ENCODE measurements around the gene LCLAT1.
"Not testable (repeated sequence)": the region's sequence is repeated elsewhere in the genome, so short reads cannot be mapped to it uniquely, and the experiment has no call there.

The LCLAT1 gene

DNA sequence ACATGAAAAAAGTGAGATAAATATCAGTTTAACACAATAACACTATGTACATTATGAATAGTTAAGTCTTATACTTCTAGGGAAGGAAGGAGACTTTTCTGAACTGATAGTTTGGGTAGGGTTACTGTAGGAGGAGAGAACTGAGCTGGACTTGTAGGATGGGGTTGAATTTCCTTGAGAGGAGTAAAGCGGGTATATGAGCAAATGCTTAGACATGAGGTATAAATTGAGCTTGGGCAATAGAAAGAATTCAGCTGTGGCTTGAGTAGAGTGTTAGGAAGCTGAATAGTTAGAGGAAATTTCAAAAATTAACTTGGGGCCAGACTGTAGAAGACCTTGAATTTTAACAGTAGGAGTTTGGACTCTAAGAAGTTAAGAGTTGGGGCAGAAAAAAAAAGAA lies 45.1 kb downstream of the LCLAT1 start:
- no peak for DNase-seq

DNA sequence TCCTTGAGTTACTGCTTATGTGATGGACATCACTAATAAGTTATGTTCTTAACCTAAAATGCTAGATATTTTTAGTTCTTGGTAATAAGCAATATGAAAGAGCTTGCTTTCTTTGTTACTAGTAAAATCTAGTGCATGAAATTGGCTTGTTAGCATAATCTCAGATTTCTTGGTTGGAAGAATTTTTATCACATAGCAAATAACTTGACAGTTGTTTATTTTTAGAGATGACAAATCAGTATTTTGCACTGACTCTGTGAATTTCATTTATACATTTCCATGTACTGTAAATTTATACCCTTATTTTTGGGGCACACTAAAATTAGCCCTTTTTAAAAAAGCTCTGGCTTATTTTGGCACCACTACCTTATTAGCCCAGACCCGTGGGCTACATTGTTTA lies 45.6 kb downstream of the LCLAT1 start:
- DNase-seq: no peak

DNA sequence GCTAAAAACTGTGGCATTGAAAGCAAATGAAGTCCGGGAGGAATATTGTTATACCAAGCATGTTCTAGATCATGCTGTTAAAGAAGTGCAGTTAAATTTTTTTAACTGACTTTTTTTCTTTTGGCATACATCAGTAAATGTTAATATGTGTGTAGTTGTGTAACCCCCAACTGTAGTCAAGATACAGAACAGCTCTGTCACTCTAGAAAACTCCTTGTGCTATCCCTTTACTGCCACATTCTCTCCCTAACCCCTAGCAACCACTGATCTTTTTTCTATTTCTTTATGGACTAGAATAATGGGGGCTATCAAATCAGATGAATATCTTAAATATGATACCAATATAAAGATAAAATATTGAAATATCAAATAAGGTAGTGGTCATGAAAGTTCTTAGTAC lies 46.4 kb downstream of the LCLAT1 start:
- DNase-seq: no peak

DNA sequence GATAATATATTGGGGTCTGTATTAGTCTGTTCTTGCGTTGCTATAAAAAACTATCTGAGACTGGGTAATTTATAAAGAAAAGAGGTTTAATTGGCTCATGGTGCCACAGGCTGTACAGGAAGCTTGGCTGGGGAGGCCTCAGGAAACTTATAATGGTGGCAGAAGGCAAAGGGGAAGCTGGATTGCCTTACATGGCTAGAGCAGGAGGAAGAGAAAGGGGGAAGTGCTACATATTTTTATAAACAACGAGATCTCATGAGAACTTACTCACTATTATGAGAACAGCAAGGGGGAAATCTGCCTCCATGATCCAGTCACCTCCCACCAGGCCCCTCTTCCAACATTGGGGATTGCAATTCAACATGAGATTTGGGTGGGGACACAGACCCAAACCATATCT lies 48.9 kb downstream of the LCLAT1 start:
- peak; percentile 19 for DNase-seq

DNA sequence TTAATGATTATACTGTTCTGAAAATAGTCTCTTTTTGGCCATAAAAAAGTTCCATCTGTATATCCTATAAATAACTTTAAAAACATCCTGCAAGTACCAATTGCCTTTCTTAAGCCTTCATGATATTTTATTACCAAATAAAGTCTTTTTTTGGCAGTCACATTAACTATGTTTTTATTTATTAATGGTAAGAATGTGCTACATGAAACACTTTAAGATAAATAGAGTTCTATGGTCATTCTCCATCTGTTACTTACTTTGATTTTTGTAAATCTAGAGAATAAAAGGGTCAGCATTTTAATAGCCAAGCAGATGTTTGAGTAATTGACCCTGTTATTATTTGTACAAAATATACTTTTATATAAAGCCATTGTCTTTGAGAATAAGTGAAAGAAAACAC lies 52.6 kb downstream of the LCLAT1 start:
- no peak for DNase-seq

DNA sequence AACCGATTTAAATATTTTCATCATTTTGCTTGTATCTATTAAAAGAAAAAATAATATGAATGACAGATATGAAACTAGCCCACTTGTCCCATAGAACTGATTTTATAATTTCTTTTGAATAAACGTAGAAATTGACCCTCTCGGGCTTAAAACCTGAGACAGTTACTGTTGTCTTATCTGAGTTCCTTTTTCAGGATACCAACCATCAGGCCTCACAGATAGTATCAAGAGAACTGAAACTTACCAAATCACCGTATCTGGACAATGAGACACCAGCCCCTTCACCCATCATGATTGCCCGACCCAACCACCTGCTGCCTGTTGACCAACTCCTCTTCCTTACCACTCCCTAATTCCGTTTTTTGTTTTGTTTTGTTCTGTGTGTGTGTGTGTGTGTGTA lies 53.7 kb downstream of the LCLAT1 start:
- no peak for DNase-seq

DNA sequence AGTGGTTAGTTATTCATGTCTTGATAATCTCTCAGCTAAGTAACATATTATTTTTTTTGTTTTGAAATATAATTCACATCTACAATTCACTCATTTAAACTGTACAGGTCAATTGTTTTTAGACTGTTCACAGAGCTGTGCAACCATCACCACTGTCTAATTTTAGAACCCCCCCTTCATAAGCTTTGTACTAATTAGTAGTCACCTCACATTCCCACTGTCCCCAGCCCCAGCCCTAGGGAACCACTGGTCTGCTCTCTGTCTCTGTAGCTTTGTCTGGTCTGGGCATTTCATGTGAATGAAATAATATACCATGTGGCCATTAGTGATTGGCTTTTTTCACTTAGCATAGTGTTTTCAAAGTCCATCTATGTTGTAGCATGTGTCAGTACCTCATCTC lies 55.3 kb downstream of the LCLAT1 start:
- no peak for DNase-seq

DNA sequence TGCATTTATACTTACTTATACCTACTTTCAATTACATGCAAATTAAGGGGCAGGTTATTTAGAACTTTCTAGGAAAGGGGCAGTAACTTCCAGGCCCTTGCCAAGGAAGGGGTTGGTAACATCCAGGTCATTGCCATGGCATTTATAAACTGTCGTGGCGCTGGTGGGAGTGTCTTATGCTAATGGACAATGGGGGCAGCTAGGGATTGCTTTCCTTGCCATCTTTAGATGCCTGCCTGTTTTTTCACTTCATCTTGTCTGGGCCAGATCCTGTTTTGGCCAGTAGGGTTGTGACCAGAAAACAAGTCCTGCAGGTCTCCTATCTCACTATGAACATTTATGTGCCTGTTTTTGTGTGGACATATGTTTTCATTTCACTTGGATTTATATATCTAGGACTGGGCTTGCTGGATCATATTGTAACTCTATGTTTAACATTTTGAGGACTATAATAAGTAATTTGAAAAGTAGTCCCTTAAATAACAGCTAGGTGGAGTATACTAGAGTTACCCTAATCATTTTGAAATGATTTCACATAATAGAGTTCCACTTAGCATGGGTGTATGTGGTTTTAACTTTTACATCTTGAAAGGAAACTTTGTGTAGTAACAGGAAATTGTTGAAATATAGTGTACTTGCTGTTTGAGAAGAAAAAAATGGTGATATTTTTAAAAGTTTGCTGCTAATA lies 56.1 kb downstream of the LCLAT1 start:
- DNase-seq: no peak

DNA sequence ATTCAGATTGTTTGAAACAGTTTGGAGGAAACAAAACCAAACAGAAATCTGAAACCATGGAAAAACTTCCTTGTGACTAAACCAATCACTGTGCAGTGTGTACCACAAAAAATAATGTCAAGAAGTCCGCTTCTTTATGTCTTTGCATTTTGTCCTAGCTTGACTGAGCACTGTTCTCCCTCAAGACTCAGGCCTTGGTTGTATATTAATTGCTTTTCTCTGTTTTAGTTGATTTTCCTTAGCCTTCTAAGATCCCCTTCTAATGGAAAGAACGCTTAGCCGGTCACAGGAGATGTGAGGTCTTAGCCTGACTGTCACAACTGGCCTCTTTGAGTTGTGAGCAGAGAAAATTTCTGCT lies 56.6 kb downstream of the LCLAT1 start:
- DNase-seq: no peak

DNA sequence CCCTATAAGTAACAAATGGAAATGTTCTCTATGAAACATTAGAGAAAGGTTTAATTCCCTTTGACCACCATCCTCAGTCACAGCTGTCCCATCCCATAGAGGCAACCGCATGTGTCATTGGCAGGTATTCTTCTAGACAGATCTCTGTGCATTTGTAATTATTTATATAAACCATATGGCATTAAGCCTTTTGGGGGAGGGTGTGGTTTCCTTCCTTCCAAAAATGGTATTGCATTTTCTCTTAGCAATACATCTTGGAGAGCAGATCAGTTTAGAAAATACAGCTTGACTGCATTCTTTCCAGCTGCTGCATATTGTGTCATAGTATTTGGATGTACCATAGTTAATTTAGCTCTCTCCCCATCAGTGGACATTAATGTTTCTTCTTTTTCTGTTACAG lies 57.7 kb downstream of the LCLAT1 start:
- no peak for DNase-seq

DNA sequence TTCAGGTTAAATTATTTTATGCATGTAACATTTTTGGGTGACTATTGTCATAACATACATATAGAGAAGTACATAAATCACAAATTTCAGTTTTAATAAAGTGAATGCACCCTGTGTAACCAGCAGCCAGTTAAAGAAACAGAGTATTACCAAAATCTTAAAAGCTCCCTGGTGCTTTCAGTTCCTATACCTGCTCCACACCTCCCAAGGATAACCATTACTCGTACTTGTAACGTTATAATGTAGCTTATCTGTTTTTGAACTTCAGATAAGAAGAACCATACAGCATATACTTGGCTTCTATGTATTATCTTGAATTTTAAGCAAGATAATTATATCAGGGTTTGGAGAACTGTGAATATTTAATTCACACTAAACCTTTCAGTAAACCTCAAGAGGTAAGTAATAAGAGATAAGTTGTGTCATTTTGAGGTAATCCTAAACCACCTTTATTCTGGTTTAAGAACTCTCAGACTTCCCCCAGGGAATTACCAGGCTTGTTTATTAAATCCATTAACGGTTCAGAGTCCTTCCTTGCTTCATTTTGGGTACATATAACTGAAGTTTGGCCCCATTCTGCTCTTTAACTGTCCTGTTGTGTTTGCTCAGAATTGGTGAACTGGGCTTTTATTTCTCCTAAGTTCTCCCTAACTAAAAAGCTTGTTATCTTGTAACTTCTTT lies 58.6 kb downstream of the LCLAT1 start:
- no peak for DNase-seq

DNA sequence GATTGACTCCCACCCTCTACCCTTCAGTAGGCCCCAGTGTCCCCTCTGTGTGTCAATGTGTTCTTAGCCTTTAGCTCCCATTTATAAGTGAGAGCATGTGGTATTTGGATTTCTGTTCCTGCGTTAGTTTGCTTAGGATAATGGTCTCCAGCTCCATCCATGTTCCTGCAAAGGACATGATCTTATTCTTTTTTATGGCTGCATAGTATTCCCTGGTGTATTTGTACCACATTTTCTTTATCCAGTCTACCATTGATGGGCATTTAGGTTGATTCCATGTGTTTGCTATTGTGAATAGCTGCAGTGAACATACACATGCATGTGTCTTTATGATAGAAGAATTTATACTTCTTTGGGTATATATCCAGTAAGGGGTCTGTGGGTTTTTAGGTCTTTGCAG lies 60.4 kb downstream of the LCLAT1 start:
- not testable (repeated sequence) for DNase-seq

DNA sequence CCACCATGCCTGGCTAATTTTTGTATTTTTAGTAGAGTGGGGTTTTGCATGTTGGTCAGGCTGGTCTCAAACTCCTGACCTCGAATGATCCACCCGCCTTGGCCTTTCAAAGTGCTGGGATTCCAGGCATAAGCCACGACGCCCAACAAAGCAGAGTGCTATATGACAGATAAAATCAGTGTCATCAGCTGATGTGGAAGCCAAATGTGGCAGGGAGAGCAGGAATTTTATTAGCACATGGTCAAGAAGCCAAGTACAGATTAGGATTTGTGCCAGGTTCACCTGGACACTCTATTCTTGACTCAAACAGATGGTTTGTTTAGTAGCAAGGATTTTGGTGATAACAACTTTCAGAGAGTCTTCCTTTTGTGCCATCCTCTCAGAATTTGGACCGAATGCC lies 62.7 kb downstream of the LCLAT1 start:
- no peak for DNase-seq

DNA sequence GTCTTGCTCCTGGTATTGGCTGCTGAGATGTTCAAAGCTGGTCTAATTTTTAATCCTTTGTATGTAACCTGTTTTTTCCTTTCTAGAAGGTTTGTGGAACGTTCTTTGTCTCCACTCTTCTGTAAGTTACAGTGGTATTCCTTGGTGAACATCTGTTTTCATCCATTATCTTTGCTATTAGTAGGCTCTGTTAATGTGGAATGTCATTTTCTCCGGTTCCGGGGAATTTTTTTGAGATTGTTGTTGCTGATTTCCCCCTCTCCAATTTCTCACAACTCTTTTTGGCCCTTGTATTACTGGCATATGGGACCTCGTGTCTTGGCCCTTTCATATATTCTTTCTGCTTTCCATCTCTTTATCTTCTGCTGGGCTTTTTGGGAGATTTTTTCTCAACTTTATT lies 63.4 kb downstream of the LCLAT1 start:
- DNase-seq: no peak

DNA sequence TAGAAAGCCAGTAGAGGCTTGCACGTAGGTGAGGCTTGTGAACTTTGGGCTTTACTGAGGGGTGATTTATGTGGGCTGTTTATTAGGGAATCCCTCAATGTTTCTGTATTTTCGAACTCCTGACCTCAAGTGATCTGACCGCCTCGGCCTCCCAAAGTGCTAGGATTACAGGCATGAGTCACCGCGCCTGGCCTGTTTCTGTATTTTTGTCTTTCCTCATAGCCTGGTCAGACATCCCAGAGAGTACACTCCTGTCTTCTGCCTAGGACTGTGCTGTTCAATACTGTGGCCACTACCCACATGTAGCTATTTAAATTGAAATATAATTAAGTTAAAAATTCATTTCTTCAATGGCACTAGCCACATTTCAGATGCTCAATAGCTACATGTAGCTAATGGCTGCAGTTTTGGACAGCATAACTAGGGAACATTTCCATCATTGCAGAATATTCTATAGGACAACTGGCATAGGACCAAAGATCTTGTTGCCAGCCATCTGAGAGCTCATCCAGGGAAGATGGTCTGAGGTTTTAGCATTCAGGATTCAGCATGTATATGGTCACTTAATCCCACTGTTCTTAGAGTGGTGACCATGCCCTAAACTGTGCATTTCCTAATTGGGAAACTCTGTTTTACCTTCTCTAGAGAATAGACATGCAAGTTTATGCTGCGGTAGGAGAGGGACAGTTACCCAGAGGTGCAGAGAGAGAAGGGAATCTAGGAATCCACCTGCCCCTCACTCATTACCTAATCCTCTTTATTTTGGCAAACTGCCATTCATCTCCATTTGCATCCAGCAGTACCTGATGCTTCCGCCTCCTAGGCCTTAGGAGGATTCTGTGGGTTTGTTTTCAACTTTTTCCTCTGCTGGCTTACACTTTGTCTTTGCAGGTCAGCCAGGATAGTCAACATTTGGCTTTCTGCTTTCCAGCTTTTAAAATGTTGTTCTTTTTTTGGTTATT lies 64.4 kb downstream of the LCLAT1 start:
- no peak for DNase-seq

DNA sequence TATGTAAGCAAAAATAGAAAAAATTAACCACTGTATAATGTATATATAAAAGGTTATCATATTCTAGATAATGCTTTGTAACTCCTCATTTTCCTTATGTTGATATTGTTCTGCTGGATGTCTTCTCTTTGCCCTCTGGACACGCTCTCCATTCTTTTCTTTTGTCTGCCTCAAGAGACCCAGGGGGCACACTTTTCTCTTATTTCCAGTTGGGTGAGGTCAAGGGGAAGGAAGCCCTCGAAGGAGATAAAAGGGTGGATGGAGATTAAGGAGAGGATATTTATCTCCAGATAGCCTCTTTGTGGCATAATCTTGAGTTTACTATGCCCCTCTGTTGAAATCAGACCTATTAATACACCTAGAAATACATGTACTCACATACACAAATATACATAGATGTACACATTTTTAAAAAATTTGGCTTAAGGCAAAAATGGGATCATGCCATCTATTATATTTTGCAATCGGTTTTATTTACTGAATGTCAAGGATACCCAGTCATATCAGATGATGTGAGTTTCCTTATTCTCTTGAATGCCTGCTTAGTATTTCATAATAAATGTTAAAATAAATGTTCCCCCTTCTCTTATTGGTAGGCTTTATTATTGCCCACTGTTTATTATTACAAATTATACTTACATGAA lies 65.3 kb downstream of the LCLAT1 start:
- DNase-seq: no peak

DNA sequence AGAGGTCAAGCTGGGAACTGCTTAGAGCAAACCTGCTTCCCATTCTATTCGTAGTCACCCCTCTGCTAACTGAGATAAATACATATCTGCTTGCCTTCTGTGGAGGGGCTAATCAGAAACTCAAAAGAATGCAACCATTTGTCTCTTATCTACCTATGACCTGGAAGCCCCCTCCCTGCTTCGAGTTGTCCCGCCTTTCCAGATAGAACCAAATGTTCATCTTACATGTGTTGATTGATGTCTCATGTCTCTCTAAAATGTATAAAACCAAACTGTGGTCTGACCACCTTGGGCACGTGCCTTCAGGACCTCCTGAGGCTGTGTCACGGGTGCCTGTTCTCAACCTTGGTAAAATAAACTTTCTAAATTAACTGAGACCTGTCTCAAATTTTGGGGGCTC lies 66.6 kb downstream of the LCLAT1 start:
- not testable (repeated sequence) for DNase-seq

DNA sequence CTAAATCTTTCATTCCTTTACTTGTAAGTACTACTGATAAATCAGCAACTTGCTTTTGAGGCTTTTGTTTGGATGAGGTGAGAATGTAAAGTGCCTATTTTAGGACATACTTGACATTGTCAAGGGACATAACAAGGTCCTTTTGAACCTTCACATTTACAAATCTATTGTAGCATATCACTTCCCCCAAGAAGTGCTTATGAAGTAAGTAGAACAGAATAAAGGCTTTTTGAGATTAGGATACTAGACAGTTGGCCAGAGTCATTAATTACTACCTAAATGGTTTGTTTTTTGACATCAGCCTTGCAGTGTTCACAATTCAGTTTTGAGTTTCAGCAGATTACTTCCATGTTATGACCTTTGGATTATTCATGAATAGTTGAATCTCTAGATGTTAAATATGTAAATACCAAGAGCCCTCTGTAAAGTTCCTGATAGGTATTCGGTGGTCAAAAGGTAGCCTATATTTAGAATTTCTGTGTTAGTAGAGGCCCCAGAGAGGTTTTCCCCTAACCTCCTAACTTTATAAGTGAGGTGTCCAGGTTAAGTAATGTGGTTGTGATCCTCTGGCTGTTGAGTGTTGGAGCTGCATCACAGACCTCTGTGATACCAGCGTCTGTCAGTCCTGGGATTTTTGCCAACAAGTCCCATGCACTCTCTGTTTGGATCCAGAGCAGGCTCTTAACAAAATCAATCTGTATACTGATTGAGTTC lies 67.2 kb downstream of the LCLAT1 start:
- DNase-seq: no peak

DNA sequence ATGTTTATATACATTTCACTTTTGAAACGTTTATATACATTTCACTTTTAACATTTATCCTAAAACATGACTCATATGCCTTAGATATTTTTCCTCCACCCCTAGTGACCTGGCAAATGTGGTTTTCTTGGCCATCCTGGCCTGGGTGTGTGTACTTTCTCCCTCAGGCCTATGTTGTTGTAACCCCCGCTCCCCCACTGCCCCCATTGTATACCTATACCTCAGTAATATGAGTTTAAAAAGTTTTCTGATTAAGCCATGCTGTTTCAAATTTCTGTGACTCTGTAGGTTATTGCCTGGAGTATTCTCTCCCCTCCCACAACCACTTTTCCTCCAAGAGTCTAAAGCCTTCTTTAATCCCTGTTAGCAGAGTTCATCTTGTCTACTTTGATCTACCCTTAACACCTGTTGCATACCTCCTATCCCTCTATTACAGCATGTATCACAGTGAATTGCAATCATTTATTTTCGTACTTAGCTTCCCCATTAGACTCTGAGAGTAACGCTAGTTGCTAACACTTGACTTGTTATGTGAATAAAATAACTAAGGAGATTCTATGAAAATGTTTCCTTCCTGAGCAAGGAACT lies 67.9 kb downstream of the LCLAT1 start:
- DNase-seq: no peak

DNA sequence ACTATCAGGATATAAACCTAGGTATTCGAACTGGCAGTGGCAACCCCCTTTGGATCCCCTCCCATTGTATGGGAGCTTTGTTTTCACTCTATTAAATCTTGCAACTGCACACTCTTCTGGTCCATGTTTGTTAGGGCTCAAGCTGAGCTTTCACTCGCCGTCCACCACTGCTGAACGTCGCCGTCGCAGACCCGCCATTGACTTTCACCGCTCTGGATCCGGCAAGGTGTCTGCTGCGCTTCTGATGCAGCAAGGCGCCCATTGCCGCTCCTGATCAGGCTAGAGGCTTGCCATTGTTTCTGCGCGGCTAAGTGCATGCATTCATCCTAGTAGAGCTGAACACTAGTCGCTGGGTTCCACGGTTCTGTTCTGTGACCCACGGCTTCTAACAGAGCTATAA lies 69.1 kb downstream of the LCLAT1 start:
- DNase-seq: no peak

DNA sequence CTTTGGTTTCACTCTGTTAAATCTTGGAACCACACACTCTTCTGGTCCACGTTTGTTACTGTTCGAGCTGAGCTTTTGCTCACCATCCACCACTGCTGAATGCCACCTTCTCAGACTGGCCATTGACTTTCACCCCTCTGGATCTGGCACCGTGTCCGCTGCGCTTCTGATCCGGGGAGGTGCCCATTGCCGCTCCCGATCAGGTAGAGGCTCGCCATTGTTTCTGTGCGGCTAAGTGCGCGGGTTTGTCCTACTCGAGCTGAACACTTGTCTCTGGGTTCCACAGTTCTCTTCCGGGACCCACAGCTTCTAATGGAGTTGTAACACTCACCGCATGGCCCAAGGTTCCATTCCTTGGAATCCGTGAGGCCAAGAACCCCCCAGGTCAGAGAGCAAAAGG lies 72.8 kb downstream of the LCLAT1 start:
- DNase-seq: no peak

DNA sequence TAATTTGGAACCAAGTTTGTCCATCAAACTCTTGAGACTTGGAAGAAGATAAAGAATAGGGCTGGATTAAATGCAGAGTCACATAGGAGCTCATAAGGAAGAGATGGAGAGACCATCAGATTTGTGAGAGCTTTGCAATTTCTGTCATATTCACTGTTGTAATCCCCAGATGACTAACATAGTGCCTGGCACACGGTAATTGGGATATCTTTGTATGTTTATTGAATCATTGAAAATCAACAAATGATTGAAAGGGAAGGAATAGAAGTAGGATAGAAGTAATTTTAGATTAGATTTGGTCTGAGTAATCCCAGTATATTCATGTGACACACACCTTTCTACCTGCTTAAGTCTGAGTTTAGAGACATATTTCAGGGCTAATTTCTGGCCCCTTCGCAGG lies 75.4 kb downstream of the LCLAT1 start:
- DNase-seq: no peak
